ENCODE data around the gene CTNNA2. TPM values are rescaled to one million over a fixed set of nuclear protein-coding genes. Genes with fewer than 3 reads are reported as not detected.

Gene CTNNA2
- total RNA-seq, 1 experiment from 2014 or later: 5.5 TPM

DNA sequence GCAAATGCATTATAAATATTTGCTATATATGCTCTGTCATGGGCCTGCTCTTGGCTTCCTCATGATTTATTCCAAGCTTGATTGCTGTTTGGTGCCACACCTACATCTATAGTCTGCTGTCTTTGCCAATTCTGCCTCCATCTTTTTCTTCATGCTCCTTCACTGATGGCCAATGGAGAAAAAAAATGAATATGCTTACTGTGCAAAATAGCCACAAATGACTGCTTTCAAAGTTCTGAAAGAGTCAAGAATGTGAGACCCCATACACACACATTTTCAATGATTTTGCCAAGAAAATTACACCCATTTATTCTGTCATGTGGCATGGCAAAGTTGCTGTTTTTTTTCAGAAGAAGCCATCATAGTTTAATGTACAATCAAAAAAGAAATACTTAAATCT is 1097.3 kb downstream of the CTNNA2 start:
- H2BK20ac ChIP-seq (ENCODE audit: low read depth, low read length, poor library complexity, severe bottlenecking): no peak overlapping the region
- H3K4ac ChIP-seq (ENCODE audit: low read depth, low read length): no peak overlapping the region
- no peak overlapping the region for H3K23ac ChIP-seq (ENCODE audit: insufficient read length, low read depth, low read length)
- H2BK120ac ChIP-seq (ENCODE audit: low read depth, low read length, poor library complexity, severe bottlenecking): no peak overlapping the region
- H2AK5ac ChIP-seq (ENCODE audit: insufficient read length, low read length): no peak overlapping the region
- H4K8ac ChIP-seq (replicated peaks; ENCODE audit: insufficient read length, low read depth, low read length): no peak overlapping the region
- DNase-seq: no peak
- no peak overlapping the region for H4K5ac ChIP-seq (ENCODE audit: insufficient read length, low read depth, low read length)
- no peak overlapping the region for H3K56ac ChIP-seq (ENCODE audit: insufficient read length, low read depth, low read length)
- no peak overlapping the region for H3K27ac ChIP-seq (ENCODE audit: insufficient read length, low read depth, low read length)
- H3K23me2 ChIP-seq (ENCODE audit: insufficient read length, low read depth, low read length, poor library complexity, severe bottlenecking): no peaks in the 10 kb centered on the region
- H3K9me3 Mint-ChIP-seq: no peaks in the 10 kb centered on the region
- no peak overlapping the region for H4K91ac ChIP-seq (ENCODE audit: insufficient read length, low read depth, low read length)
- H3K9ac ChIP-seq (ENCODE audit: extremely low read depth, insufficient read length, low read length): no peak overlapping the region
- H3K14ac ChIP-seq (ENCODE audit: insufficient read depth, low read length): no peak overlapping the region
- no peaks in the 10 kb centered on the region for H3K27me3 ChIP-seq (ENCODE audit: insufficient read depth, low read length)
- H3K18ac ChIP-seq (ENCODE audit: insufficient read length, low read depth, low read length): no peak overlapping the region
- TF ChIP-seq, protein P1, sequence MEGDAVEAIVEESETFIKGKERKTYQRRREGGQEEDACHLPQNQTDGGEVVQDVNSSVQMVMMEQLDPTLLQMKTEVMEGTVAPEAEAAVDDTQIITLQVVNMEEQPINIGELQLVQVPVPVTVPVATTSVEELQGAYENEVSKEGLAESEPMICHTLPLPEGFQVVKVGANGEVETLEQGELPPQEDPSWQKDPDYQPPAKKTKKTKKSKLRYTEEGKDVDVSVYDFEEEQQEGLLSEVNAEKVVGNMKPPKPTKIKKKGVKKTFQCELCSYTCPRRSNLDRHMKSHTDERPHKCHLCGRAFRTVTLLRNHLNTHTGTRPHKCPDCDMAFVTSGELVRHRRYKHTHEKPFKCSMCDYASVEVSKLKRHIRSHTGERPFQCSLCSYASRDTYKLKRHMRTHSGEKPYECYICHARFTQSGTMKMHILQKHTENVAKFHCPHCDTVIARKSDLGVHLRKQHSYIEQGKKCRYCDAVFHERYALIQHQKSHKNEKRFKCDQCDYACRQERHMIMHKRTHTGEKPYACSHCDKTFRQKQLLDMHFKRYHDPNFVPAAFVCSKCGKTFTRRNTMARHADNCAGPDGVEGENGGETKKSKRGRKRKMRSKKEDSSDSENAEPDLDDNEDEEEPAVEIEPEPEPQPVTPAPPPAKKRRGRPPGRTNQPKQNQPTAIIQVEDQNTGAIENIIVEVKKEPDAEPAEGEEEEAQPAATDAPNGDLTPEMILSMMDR (conservative IDR thresholded peaks at IDR 0.05): no peak
- H3K4me2 ChIP-seq (ENCODE audit: insufficient read depth, insufficient read length, low read length): no peak overlapping the region
- H3K9me3 ChIP-seq (ENCODE audit: control insufficient read depth, low read depth, low read length): no peaks in the 10 kb centered on the region
- no peak overlapping the region for H3K27ac Mint-ChIP-seq
- H2AFZ ChIP-seq (ENCODE audit: low read length): no peak overlapping the region
- no peaks in the 10 kb centered on the region for H3K79me1 ChIP-seq (ENCODE audit: insufficient read depth, low read depth, low read length, poor library complexity, severe bottlenecking)
- H3K79me2 ChIP-seq (ENCODE audit: insufficient read depth, low read length): no peaks in the 10 kb centered on the region
- no peaks in the 10 kb centered on the region for H3K4me1 ChIP-seq (ENCODE audit: insufficient read depth, low read length)
- H3K4me3 Mint-ChIP-seq: no peak overlapping the region
- no peaks in the 10 kb centered on the region for H3K36me3 Mint-ChIP-seq (ENCODE audit: insufficient read depth in 1 of 3, low read depth in 3 of 3)
- H3T11ph ChIP-seq (ENCODE audit: low read length): no peak overlapping the region
- no peaks in the 10 kb centered on the region for H3K27me3 Mint-ChIP-seq (ENCODE audit: low read depth)
- no peak overlapping the region for H2BK15ac ChIP-seq (ENCODE audit: low read depth, low read length)
- no peak overlapping the region for H2BK5ac ChIP-seq (ENCODE audit: insufficient read length, low read length)
- no peak overlapping the region for H2BK12ac ChIP-seq (ENCODE audit: insufficient read length, low read depth, low read length)
- H4K20me1 ChIP-seq (ENCODE audit: control insufficient read depth, insufficient read depth, insufficient read length): no peaks in the 10 kb centered on the region
- H3K4me1 Mint-ChIP-seq: no peaks in the 10 kb centered on the region

Data from H9 (cell line).